PFSK-1 (cell line): ENCODE data around the gene PIK3AP1.

Experiments
- FOXP2 ChIP-seq: optimal IDR thresholded peaks from 2 replicates; pipeline ENCODE3; 2011; ENCODE audit warnings: borderline replicate concordance, control low read depth, inconsistent platforms; ENCODE audit not compliant: insufficient read depth; ENCODE audit errors: extremely low read length, extremely low read depth
- POLR2AphosphoS5 ChIP-seq: IDR thresholded peaks from 2 replicates; pipeline ENCODE4 v1.6.1; 2012; ENCODE audit warnings: low read depth, mild to moderate bottlenecking, control low read depth, low read length, moderate library complexity
- SIN3A ChIP-seq: IDR thresholded peaks from 2 replicates; pipeline ENCODE4 v1.6.1; 2012; ENCODE audit warnings: mild to moderate bottlenecking, low read length, moderate library complexity, borderline replicate concordance; ENCODE audit not compliant: insufficient read depth
- TAF1 ChIP-seq: IDR thresholded peaks from 2 replicates; pipeline ENCODE4 v1.6.1; 2012; ENCODE audit warnings: low read length, control low read depth, borderline replicate concordance; ENCODE audit not compliant: insufficient read depth
- TF ChIP-seq, protein P1 (sequence below), 2 experiments: IDR thresholded peaks; 2 replicates each; pipeline versions ENCODE4 v1.6.1 to v1.8.0; 2011 to 2012; ENCODE audit warnings: low read depth in 2 of 2, low read length in 2 of 2, control low read depth in 1 of 2, inconsistent platforms in 1 of 2, mild to moderate bottlenecking in 1 of 2, moderate library complexity in 1 of 2; ENCODE audit not compliant: insufficient read depth in 1 of 2

Gene PIK3AP1

DNA sequence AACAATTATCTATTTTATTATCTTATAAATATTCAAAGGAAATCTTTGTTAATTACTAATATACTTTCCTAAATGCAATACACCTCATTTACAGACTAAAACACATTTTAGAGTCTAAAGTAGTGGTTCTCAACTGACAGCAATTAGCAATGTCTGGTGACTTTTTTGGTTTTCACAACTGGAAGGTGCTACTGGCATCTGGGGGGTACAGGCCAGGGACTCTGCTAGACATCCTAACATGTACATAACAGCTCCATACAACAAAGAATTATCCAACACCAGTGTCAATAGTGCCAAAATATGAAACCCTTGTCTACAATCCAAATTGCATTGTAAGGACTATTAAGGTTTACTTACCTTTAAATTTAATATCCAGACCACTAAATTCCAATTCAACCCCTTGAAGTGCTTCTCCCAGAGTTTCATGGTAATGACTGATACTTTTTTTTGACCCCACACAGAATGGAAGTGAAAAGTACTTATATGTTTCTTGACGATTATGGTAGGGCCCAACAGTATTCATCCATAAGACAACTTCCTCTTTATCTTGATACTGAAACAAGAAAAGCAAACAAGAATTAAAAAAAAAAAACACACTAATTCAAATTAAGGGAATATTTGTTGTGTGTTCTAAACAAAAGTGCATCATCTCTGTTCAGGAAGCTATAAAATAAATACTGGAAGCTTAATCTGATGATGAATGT, 143.9 kb downstream of the PIK3AP1 start:
- TF ChIP-seq SIN3A (no peak), TAF1 (no peak)

DNA sequence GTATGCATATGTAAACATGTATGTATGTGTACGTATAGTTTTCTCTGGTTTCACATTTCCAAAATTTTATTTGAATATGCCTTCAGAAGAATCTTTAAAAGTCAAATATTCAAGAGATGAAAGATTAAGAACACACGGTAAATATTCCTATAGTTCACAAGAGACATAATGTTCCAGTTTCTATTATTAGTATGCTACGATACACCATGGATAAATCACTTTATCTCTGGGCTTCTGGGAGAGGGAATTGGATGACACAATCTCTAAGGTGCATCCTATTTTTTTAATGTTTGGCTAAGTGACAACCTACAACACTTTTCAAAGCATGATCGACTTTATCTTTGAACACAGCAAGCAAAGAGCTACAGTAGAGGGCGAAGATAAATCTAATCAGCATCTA, 147.3 kb downstream of the PIK3AP1 start:
- no peak for TF ChIP-seq FOXP2
- TF ChIP-seq POLR2AphosphoS5 = no peak
- TF ChIP-seq SIN3A = no peak
- TF ChIP-seq, protein P1, sequence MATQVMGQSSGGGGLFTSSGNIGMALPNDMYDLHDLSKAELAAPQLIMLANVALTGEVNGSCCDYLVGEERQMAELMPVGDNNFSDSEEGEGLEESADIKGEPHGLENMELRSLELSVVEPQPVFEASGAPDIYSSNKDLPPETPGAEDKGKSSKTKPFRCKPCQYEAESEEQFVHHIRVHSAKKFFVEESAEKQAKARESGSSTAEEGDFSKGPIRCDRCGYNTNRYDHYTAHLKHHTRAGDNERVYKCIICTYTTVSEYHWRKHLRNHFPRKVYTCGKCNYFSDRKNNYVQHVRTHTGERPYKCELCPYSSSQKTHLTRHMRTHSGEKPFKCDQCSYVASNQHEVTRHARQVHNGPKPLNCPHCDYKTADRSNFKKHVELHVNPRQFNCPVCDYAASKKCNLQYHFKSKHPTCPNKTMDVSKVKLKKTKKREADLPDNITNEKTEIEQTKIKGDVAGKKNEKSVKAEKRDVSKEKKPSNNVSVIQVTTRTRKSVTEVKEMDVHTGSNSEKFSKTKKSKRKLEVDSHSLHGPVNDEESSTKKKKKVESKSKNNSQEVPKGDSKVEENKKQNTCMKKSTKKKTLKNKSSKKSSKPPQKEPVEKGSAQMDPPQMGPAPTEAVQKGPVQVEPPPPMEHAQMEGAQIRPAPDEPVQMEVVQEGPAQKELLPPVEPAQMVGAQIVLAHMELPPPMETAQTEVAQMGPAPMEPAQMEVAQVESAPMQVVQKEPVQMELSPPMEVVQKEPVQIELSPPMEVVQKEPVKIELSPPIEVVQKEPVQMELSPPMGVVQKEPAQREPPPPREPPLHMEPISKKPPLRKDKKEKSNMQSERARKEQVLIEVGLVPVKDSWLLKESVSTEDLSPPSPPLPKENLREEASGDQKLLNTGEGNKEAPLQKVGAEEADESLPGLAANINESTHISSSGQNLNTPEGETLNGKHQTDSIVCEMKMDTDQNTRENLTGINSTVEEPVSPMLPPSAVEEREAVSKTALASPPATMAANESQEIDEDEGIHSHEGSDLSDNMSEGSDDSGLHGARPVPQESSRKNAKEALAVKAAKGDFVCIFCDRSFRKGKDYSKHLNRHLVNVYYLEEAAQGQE (IDR thresholded peaks at IDR 0.05; ENCODE audit: insufficient read depth in 1 of 2, low read depth in 2 of 2, low read length in 2 of 2) = no peak
- no peak for TF ChIP-seq TAF1

DNA sequence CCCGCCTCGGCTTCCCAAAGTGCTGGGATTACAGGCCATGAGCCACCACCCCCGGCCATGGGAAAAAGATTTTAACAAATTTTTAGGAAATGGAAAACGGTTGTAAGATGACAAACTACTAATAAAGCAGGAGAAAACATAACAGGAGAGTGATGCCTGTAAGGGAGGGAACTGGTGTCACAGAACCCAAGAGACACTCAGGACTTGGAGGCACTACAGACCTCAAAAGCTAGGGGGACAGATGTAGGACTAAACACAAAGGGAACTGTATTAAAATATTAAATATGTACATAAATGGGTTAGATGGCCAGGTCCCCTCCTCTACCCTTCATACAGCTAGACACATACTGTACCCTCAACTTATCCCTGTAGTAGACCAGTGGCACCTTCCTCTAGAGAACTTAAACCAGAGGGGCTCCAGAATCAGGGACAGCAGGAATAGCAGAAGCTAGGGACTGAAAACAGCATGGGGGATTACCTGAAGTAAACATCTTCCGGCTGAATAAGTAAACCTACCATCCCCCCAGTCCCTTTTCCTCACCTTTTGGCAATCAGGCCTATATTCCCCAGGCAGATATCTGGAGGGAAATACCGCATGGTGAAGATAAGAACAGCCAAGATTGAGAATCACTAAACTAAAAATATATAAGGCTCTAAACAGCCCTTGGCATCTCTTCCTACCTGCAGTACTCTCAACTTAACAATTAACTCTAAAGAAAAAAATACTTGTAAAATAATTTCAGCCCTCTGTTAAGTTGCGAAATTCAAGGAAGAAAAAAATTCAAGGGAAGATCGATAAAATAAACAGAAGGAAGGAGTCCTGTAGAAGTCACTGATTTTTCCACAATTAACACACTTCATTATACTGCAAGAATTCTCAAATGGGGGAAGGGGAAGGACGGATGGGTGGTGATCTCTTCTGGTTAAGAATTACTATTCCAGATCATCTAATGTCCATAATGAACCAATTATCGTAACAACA, 149.0 kb downstream of the PIK3AP1 start:
- TF ChIP-seq, protein P1 (IDR thresholded peaks at IDR 0.05; ENCODE audit: insufficient read depth in 1 of 2, low read depth in 2 of 2, low read length in 2 of 2) = no peak
- TF ChIP-seq SIN3A = no peak
- TF ChIP-seq FOXP2 = no peak
- TF ChIP-seq POLR2AphosphoS5 = no peak

DNA sequence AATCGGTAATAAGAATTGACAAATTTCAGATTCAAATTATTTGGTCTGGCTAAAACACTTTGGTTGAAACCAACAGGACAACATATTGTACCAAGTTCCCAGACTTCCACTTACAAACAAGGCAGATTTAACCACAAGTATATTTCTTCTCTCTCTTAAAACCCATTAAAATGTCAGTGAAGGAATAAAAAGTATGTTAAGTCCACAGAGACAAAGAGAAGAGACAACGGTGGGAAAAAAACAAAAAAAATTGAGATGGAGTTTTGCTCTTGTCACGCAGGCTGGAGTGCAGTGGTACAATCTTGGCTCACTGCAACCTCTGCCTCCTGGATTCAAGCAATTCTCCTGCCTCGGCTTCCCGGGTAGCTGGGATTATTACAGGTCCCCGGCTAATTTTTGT, 149.8 kb downstream of the PIK3AP1 start:
- TF ChIP-seq POLR2AphosphoS5 (no peak), FOXP2 (no peak), TAF1 (no peak), SIN3A (no peak)
- TF ChIP-seq, protein P1 (IDR thresholded peaks at IDR 0.05; ENCODE audit: insufficient read depth in 1 of 2, low read depth in 2 of 2, low read length in 2 of 2) = no peak

DNA sequence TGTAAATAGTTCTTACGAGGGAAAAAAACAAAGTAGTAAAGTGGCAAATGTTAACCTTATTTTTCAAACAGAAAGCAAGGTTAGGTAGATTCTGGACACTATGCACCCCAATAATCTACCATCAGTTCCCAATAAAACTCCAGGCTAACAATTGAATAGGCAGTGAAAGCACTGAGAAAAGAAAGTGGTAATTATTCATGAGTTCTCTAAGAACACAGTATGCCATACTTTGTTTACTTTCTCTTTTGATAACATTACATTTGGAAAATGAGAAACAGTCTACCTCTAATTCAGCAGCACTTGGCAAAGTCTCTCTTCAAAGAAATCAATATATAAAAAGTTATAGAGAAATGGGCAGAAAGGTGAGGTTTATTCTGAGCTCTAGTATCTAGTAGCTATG, 151.9 kb downstream of the PIK3AP1 start:
- TF ChIP-seq TAF1 = no peak
- TF ChIP-seq, protein P1 (IDR thresholded peaks at IDR 0.05; ENCODE audit: insufficient read depth in 1 of 2, low read depth in 2 of 2, low read length in 2 of 2) = no peak
- no peak for TF ChIP-seq SIN3A
- no peak for TF ChIP-seq POLR2AphosphoS5
- no peak for TF ChIP-seq FOXP2
